Stimulated activated CD4-positive, alpha-beta T cell treated with anti-CD3 and anti-CD28 coated beads, Interleukin-15, amount 100 ng/mL, for 1 hour (primary cell): ENCODE results near the gene TIE1.
A peak's percentile ranks its signal among the peaks of the same experiment; 100 is the strongest.

Source experiments
- DNase-seq, 2 donors: peaks; one replicate each; pipeline ENCODE4 v3.0.0-alpha.2; 2020; ENCODE audit warnings: low read depth in 1 of 2, low spot score in 1 of 2

TIE1 gene

GRCh38 chr1:43311521-43311920, 10.7 kb downstream of the TIE1 start:
- no peak for DNase-seq

GRCh38 chr1:43312212-43312623, 11.4 kb downstream of the TIE1 start:
- DNase-seq = no peak

GRCh38 chr1:43312663-43313515, 12.1 kb downstream of the TIE1 start:
- DNase-seq = no peak

GRCh38 chr1:43313771-43314170, 13.0 kb downstream of the TIE1 start:
- no peak for DNase-seq

- DNase-seq = no peak
These were observed 13.5 kb downstream of the TIE1 start for GRCh38 chr1:43314233-43314632.

- DNase-seq = no peak
These were observed 14.7 kb downstream of the TIE1 start for GRCh38 chr1:43315481-43315880.

GRCh38 chr1:43315963-43316737, 15.4 kb downstream of the TIE1 start:
- no peak for DNase-seq

- no peak for DNase-seq
These were observed 16.1 kb downstream of the TIE1 start for GRCh38 chr1:43316738-43317520.

- no peak for DNase-seq
These were observed 17.2 kb downstream of the TIE1 start for GRCh38 chr1:43317817-43318471.

- DNase-seq = no peak
These were observed 18.0 kb downstream of the TIE1 start for GRCh38 chr1:43318831-43319230.

- DNase-seq = no peak
These were observed 18.5 kb downstream of the TIE1 start for GRCh38 chr1:43319288-43319687.

- DNase-seq = no peak
These were observed 19.0 kb downstream of the TIE1 start for GRCh38 chr1:43319766-43320165.

GRCh38 chr1:43321331-43321891, 20.6 kb downstream of the TIE1 start:
- no peak for DNase-seq

- DNase-seq = no peak
These were observed 21.7 kb downstream of the TIE1 start for GRCh38 chr1:43322506-43322905.

GRCh38 chr1:43324810-43325209, 24.0 kb downstream of the TIE1 start:
- no peak for DNase-seq

GRCh38 chr1:43325381-43325780, 24.6 kb downstream of the TIE1 start:
- DNase-seq = no peak

GRCh38 chr1:43327549-43328292, 26.9 kb downstream of the TIE1 start:
- no peak for DNase-seq

GRCh38 chr1:43329995-43330751, 29.4 kb downstream of the TIE1 start:
- DNase-seq = peak in 1 of 2 donors; percentile 43

- DNase-seq = no peak
These were observed 30.9 kb downstream of the TIE1 start for GRCh38 chr1:43331688-43332087.
